Prostate gland (tissue), 2 donors: ENCODE measurements around the gene PCK1.

ENCODE experiments used
- POLR2A ChIP-seq: fragments of 450-650 bp; IDR thresholded peaks from one replicate; pipeline ENCODE4 v1.6.1; 2016; ENCODE audit warnings: antibody characterized with exemption, mild to moderate bottlenecking
- TF ChIP-seq, protein P1 (sequence below), 4 experiments: fragments of 200-600 bp in 2 of 4; fragments of 450-650 bp in 2 of 4; sonication (generic) in 2 of 4; IDR thresholded peaks; 1 replicate in 3 of 4; 2 replicates in 1 of 4; pipeline ENCODE4 v1.5.1; 2016 to 2019; ENCODE audit warnings: antibody characterized with exemption in 4 of 4, mild to moderate bottlenecking in 2 of 4, moderate library complexity in 2 of 4

DNA sequence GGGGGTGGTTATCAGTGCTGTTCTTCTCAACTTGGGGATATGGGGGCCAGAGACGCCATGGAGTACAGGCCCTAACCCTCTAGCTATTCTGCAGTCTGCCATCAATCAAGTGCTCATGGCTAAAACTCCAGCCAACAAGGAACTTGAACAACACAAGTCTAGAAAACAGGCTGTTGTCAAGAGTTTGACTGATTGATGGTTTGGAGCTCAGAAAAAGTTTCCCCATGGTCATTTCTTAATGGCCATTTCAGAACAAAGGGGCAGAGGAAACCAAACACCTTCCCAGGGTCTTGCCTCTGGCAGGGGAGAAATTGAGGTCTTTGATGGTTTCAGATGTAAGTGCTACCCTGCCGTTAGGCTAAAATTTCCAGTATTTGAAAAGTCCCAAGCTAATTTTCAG, 15.1 kb downstream of the PCK1 start:
- TF ChIP-seq, protein P1, sequence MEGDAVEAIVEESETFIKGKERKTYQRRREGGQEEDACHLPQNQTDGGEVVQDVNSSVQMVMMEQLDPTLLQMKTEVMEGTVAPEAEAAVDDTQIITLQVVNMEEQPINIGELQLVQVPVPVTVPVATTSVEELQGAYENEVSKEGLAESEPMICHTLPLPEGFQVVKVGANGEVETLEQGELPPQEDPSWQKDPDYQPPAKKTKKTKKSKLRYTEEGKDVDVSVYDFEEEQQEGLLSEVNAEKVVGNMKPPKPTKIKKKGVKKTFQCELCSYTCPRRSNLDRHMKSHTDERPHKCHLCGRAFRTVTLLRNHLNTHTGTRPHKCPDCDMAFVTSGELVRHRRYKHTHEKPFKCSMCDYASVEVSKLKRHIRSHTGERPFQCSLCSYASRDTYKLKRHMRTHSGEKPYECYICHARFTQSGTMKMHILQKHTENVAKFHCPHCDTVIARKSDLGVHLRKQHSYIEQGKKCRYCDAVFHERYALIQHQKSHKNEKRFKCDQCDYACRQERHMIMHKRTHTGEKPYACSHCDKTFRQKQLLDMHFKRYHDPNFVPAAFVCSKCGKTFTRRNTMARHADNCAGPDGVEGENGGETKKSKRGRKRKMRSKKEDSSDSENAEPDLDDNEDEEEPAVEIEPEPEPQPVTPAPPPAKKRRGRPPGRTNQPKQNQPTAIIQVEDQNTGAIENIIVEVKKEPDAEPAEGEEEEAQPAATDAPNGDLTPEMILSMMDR (IDR thresholded peaks at IDR 0.05): no peak
- TF ChIP-seq POLR2A: no peak
